Fibroblast of villous mesenchyme (primary cell): Measurements from ENCODE around the gene FAM229B. TPM values are rescaled to one million over a fixed set of nuclear protein-coding genes. Genes with fewer than 3 reads are reported as not detected.

Experiments
- DNase-seq: peaks from one replicate; pipeline ENCODE4 v3.0.0-alpha.2; 2010; ENCODE audit warnings: low read depth
- H3K4me3 ChIP-seq: 2 replicates; pipeline ENCODE4 v1.5.1; 2011; ENCODE audit warnings: low read depth, mild to moderate bottlenecking, low read length
- total RNA-seq: library from RNA; depleted of rRNA; stranded (reverse); fragments of >200 nt; gene quantifications from 2 replicates; pipeline ENCODE4 v1.2.3, GENCODE V29; 2012
- TF ChIP-seq, protein P1 (sequence below): IDR thresholded peaks from 2 replicates; pipeline ENCODE4 v1.5.1; 2012; ENCODE audit warnings: low read depth, mild to moderate bottlenecking, low read length; ENCODE audit not compliant: insufficient read depth

Gene FAM229B
- total RNA-seq: 8.6 and 18.0 TPM in 2 replicates

GRCh38 chr6:112087136-112087911 is at the start of gene FAM229B, which contains the start of gene TUBE1:
Gene FAM229B, plus strand, starts transcription at chr6:112087591. Its CDS starts 11,693 bp downstream, at chr6:112099284.
Gene TUBE1, minus strand, starts transcription at chr6:112087482. Its CDS starts 48 bp downstream, at chr6:112087434.
- TF ChIP-seq, protein P1, sequence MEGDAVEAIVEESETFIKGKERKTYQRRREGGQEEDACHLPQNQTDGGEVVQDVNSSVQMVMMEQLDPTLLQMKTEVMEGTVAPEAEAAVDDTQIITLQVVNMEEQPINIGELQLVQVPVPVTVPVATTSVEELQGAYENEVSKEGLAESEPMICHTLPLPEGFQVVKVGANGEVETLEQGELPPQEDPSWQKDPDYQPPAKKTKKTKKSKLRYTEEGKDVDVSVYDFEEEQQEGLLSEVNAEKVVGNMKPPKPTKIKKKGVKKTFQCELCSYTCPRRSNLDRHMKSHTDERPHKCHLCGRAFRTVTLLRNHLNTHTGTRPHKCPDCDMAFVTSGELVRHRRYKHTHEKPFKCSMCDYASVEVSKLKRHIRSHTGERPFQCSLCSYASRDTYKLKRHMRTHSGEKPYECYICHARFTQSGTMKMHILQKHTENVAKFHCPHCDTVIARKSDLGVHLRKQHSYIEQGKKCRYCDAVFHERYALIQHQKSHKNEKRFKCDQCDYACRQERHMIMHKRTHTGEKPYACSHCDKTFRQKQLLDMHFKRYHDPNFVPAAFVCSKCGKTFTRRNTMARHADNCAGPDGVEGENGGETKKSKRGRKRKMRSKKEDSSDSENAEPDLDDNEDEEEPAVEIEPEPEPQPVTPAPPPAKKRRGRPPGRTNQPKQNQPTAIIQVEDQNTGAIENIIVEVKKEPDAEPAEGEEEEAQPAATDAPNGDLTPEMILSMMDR: no peak
- DNase-seq: peak; percentile 96
- peak within 1 kb of the TSS; percentile 75 for H3K4me3 ChIP-seq

DNA sequence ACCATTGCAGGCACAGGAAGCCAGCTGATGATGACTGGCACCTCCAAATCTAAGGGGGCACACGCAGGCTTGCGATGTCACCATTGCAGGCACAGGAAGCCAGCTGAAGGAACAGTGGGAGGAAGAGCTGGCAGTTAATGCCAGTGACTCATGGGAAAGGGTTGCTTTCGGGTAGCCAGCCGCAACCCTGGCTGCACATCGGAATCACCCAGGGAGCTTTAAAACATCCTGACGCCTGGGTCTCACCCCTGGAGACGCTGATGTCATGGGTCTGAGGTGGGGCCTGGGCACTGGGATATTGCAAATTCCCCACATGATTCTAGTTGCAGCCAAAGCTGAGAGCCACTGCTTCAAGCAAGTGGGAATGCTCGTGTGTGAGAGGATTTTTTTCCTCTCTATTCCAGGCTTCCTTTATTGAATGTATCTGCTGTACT is 49.6 kb upstream of the FAM229B start:
- TF ChIP-seq, protein P1: no peak
- no peak overlapping the region for H3K4me3 ChIP-seq
- peak; percentile 93 for DNase-seq

- TF ChIP-seq, protein P1: no peak
- DNase-seq: no peak
- no peak overlapping the region for H3K4me3 ChIP-seq
These were observed 49.1 kb upstream of the FAM229B start for GRCh38 chr6:112038268-112038667.

- TF ChIP-seq, protein P1: no peak
- no peak overlapping the region for H3K4me3 ChIP-seq
- no peak for DNase-seq
These were observed 48.5 kb upstream of the FAM229B start for GRCh38 chr6:112038756-112039430.

DNA sequence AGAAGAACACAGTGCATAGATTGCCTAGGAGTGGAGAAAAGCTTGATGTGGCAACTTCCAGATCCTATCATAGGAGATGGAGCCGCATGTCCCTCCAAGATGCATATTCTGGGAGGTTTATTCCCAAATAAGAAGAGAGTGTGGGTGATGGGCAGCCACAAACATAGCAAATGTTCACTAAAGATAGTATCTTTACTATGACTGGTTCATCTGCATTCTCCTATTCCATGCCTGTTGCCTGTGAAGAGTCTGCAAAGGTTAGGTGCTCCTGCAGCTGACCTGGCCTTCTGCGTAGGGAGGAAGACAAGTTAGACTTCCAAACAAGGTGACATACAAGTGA is 48.0 kb upstream of the FAM229B start:
- H3K4me3 ChIP-seq: no peak overlapping the region
- no peak for DNase-seq
- TF ChIP-seq, protein P1: no peak

DNA sequence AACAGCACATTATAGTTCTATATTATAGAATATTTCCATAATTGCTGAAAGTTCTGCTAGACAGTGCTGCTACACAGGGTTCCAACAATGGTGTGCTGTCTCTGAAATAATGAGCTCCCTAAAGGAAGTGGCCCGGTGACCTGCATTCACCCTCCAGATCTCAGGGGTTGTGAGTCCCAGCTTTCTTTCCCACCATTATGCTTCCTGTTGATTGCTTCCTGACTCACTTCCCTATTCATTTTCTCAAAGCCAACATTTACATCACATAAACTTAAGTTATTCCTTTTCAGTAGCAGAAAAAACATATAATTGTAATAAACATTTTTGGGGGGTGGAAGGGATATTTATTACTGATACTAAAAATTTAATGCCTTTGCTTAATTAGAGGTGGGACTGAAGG is 46.4 kb upstream of the FAM229B start:
- TF ChIP-seq, protein P1: no peak
- H3K4me3 ChIP-seq: no peak overlapping the region
- no peak for DNase-seq
